Fibroblast of lung (primary cell): ENCODE data around the gene FBXL13. TPM values are rescaled to one million over a fixed set of nuclear protein-coding genes. Genes with fewer than 3 reads are reported as not detected.
A peak's percentile ranks its signal among the peaks of the same experiment; 100 is the strongest.

Experiments used
- DNase-seq, 2 donors: peaks; one replicate each; pipeline versions ENCODE4 v3.0.0 to v3.0.0-alpha.2; 2010; ENCODE audit warnings: low read depth in 2 of 2
- H2AFZ ChIP-seq: 2 replicates; pipeline ENCODE4 v1.5.1; 2012; ENCODE audit warnings: low read length, control low read depth, inconsistent platforms
- H3K27ac ChIP-seq: 2 replicates; pipeline ENCODE4 v1.5.1; 2011; ENCODE audit warnings: low read length, control low read depth; ENCODE audit not compliant: insufficient read depth
- H3K27me3 ChIP-seq: 2 replicates; pipeline ENCODE4 v1.5.1; 2011; ENCODE audit warnings: mild to moderate bottlenecking, low read length; ENCODE audit not compliant: control insufficient read depth, insufficient read depth
- H3K36me3 ChIP-seq: 2 replicates; pipeline ENCODE4 v1.5.1; 2011; ENCODE audit warnings: low read length; ENCODE audit not compliant: control insufficient read depth, insufficient read depth
- H3K4me1 ChIP-seq: 2 replicates; pipeline ENCODE4 v1.5.1; 2011; ENCODE audit warnings: low read length; ENCODE audit not compliant: control insufficient read depth, insufficient read depth; ENCODE audit errors: extremely low read depth
- H3K4me2 ChIP-seq: 2 replicates; pipeline ENCODE4 v1.5.1; 2011; ENCODE audit warnings: low read length, control low read depth; ENCODE audit not compliant: insufficient read depth; ENCODE audit errors: extremely low read depth
- H3K4me3 ChIP-seq, 4 experiments: fragments of 200-600 bp in 1 of 4; sonication (generic) in 1 of 4; replicated peaks in 1 of 4; 2 replicates each; pipeline ENCODE4 v1.5.1; 2011 to 2016; ENCODE audit warnings: low read length in 4 of 4, low read depth in 3 of 4, mild to moderate bottlenecking in 3 of 4, control low read depth in 2 of 4, inconsistent platforms in 1 of 4, mixed read lengths in 1 of 4; ENCODE audit not compliant: insufficient read depth in 1 of 4; ENCODE audit errors: control extremely low read depth in 1 of 4
- H3K79me2 ChIP-seq: 2 replicates; pipeline ENCODE4 v1.5.1; 2012; ENCODE audit warnings: mild to moderate bottlenecking, low read length, inconsistent platforms; ENCODE audit not compliant: control insufficient read depth, insufficient read depth
- H3K9ac ChIP-seq: 2 replicates; pipeline ENCODE4 v1.5.1; 2011; ENCODE audit warnings: mild to moderate bottlenecking, low read length, control low read depth; ENCODE audit not compliant: insufficient read depth
- H3K9me3 ChIP-seq: 2 replicates; pipeline ENCODE4 v1.5.1; 2012; ENCODE audit warnings: low read depth, low read length; ENCODE audit not compliant: control insufficient read depth, insufficient read depth
- H4K20me1 ChIP-seq: 2 replicates; pipeline ENCODE4 v1.5.1; 2011; ENCODE audit warnings: low read length; ENCODE audit not compliant: control insufficient read depth, insufficient read depth; ENCODE audit errors: extremely low read depth
- CTCF ChIP-seq, 2 donors: IDR thresholded peaks in 1 of 2; conservative IDR thresholded peaks in 1 of 2; 1 replicate in 1 of 2; 2 replicates in 1 of 2; pipeline ENCODE4 v1.5.1; 2011 to 2012; ENCODE audit warnings: low read length in 2 of 2, control low read depth in 1 of 2, inconsistent platforms in 1 of 2, low read depth in 1 of 2, mild to moderate bottlenecking in 1 of 2
- EZH2 ChIP-seq: IDR thresholded peaks from 2 replicates; pipeline ENCODE4 v1.5.1; 2012; ENCODE audit warnings: low read length, control low read depth, mild to moderate bottlenecking; ENCODE audit errors: missing control alignments
- polyA plus RNA-seq, 2 donors: library from polyadenylated mRNA; depleted of rRNA in 1 of 2; stranded (reverse) in 1 of 2; unstranded in 1 of 2; fragments of >200 nt; gene quantifications; 2 replicates each; pipeline ENCODE4 v1.2.1, GENCODE V29; 2011 to 2012; ENCODE audit warnings: missing spikeins in 1 of 2
- total RNA-seq: library from RNA; depleted of rRNA; stranded (reverse); fragments of >200 nt; gene quantifications from 2 replicates; pipeline ENCODE4 v1.2.1, GENCODE V29; 2014

FBXL13 gene
- total and polyA plus RNA-seq, 2 donors (not counting 1 experiment from before 2014, with no cell fraction given) = 0.41 to 0.66 TPM

GRCh38 chr7:102896585-102896984 lies 178.0 kb downstream of the FBXL13 start:
- Histone ChIP-seq H3K9ac (no peak overlapping the region), H3K4me2 (no peak overlapping the region), H3K4me1 (peaks cover 9% of the 10 kb centered on the region), H3K4me3 (no peak overlapping the region), H3K79me2 (no peaks in the 10 kb centered on the region), H3K36me3 (no peaks in the 10 kb centered on the region), H2AFZ (no peak overlapping the region), H4K20me1 (no peaks in the 10 kb centered on the region), H3K27me3 (no peaks in the 10 kb centered on the region), H3K9me3 (no peaks in the 10 kb centered on the region), H3K27ac (no peak overlapping the region)
- no peak for TF ChIP-seq CTCF (conservative IDR thresholded peaks at IDR 0.05 in 1 of 2, IDR thresholded peaks at IDR 0.05 in 1 of 2; ENCODE audit: low read depth in 1 of 2, low read length in 2 of 2)
- no peak for TF ChIP-seq EZH2
- DNase-seq = peak in 1 of 2 donors; percentile 56

- peak overlapping the region; percentile 7 for H2AFZ ChIP-seq
- no peaks in the 10 kb centered on the region for H3K79me2 ChIP-seq
- H3K4me3 ChIP-seq = no peak overlapping the region
- TF ChIP-seq EZH2 (no peak), CTCF (conservative IDR thresholded peaks at IDR 0.05 in 1 of 2, IDR thresholded peaks at IDR 0.05 in 1 of 2; ENCODE audit: low read depth in 1 of 2, low read length in 2 of 2) (no peak)
- H4K20me1 ChIP-seq = no peaks in the 10 kb centered on the region
- no peaks in the 10 kb centered on the region for H3K36me3 ChIP-seq
- DNase-seq = peak in 1 of 2 donors; percentile 44
- no peaks in the 10 kb centered on the region for H3K9me3 ChIP-seq
- no peak overlapping the region for H3K27ac ChIP-seq
- H3K4me1 ChIP-seq = peaks cover 15% of the 10 kb centered on the region
- no peak overlapping the region for H3K9ac ChIP-seq
- no peak overlapping the region for H3K4me2 ChIP-seq
- H3K27me3 ChIP-seq = no peaks in the 10 kb centered on the region
These were observed 179.0 kb downstream of the FBXL13 start for GRCh38 chr7:102895602-102896001.

- no peak overlapping the region for H3K4me2 ChIP-seq
- no peaks in the 10 kb centered on the region for H3K9me3 ChIP-seq
- TF ChIP-seq EZH2 = no peak
- TF ChIP-seq CTCF (conservative IDR thresholded peaks at IDR 0.05 in 1 of 2, IDR thresholded peaks at IDR 0.05 in 1 of 2; ENCODE audit: low read depth in 1 of 2, low read length in 2 of 2) = no peak
- H3K9ac ChIP-seq = no peak overlapping the region
- H2AFZ ChIP-seq = no peak overlapping the region
- DNase-seq = peak; percentile 30 to 50
- H3K27ac ChIP-seq = no peak overlapping the region
- H3K27me3 ChIP-seq = no peaks in the 10 kb centered on the region
- no peaks in the 10 kb centered on the region for H3K79me2 ChIP-seq
- H3K4me1 ChIP-seq = peaks cover 22% of the 10 kb centered on the region
- no peaks in the 10 kb centered on the region for H4K20me1 ChIP-seq
- no peak overlapping the region for H3K4me3 ChIP-seq
- no peaks in the 10 kb centered on the region for H3K36me3 ChIP-seq
These were observed 181.8 kb downstream of the FBXL13 start for GRCh38 chr7:102892631-102893278.
